Measurements from ENCODE around the gene RASAL1. TPM values are rescaled to one million over a fixed set of nuclear protein-coding genes. Genes with fewer than 3 reads are reported as not detected.

RASAL1 gene
- total RNA-seq, 1 donor from 2014 or later: 0.41 TPM

- Histone ChIP-seq H3K27me3 (ENCODE audit: low read depth) (peaks cover 55% of the 10 kb centered on the region), H3K36me3 (peaks cover 21% of the 10 kb centered on the region), H3K9me3 (no peaks in the 10 kb centered on the region), H3K4me1 (peaks cover 25% of the 10 kb centered on the region), H3K4me3 (peak overlapping the region; percentile 31), H3K27ac (no peak overlapping the region)
- DNase-seq: no peak
- no peak for TF ChIP-seq CTCF (IDR thresholded peaks at IDR 0.05)
- no peak for ATAC-seq
- intact Hi-C loops (cut with DNase I): no loop called here
Observed at GRCh38 chr12:113154351-113154973, 18.9 kb upstream of the RASAL1 start.

GRCh38 chr12:113152835-113153814, 17.6 kb upstream of the RASAL1 start:
- intact Hi-C loops (cut with DNase I): no loop called here

GRCh38 chr12:113152196-113152834, 16.8 kb upstream of the RASAL1 start:
- DNase-seq: no peak
- intact Hi-C loops (cut with DNase I): no loop called here
- H3K4me3 ChIP-seq: peak overlapping the region; percentile 55
- peaks cover 55% of the 10 kb centered on the region for H3K27me3 ChIP-seq (ENCODE audit: low read depth)
- TF ChIP-seq CTCF (IDR thresholded peaks at IDR 0.05): no peak
- no peaks in the 10 kb centered on the region for H3K36me3 ChIP-seq
- H3K27ac ChIP-seq: no peak overlapping the region
- ATAC-seq: no peak
- no peaks in the 10 kb centered on the region for H3K9me3 ChIP-seq
- peaks cover 27% of the 10 kb centered on the region for H3K4me1 ChIP-seq

More at GRCh38 chr12:113152835-113153814, 17.6 kb upstream of the RASAL1 start:
- peak; percentile 51 for TF ChIP-seq CTCF (IDR thresholded peaks at IDR 0.05)
- H3K4me1 ChIP-seq: peaks cover 27% of the 10 kb centered on the region
- H3K4me3 ChIP-seq: peak overlapping the region; percentile 55
- DNase-seq (peak; percentile 79), ATAC-seq (peak; percentile 90)
- peaks cover 7% of the 10 kb centered on the region for H3K36me3 ChIP-seq
- H3K9me3 ChIP-seq: no peaks in the 10 kb centered on the region
- no peak overlapping the region for H3K27ac ChIP-seq
- peaks cover 55% of the 10 kb centered on the region for H3K27me3 ChIP-seq (ENCODE audit: low read depth)

- H3K9me3 ChIP-seq: no peaks in the 10 kb centered on the region
- ATAC-seq (no peak), DNase-seq (no peak)
- no peak overlapping the region for H3K4me3 ChIP-seq
- no peak for TF ChIP-seq CTCF (IDR thresholded peaks at IDR 0.05)
- peaks cover 55% of the 10 kb centered on the region for H3K27me3 ChIP-seq (ENCODE audit: low read depth)
- intact Hi-C loops (cut with DNase I): no loop called here
- no peak overlapping the region for H3K27ac ChIP-seq
- peaks cover 27% of the 10 kb centered on the region for H3K4me1 ChIP-seq
- no peaks in the 10 kb centered on the region for H3K36me3 ChIP-seq
Observed at GRCh38 chr12:113151655-113152054, 16.1 kb upstream of the RASAL1 start.

GRCh38 chr12:113149361-113150150, 14.0 kb upstream of the RASAL1 start, which contains the start of gene CFAP73:
Gene CFAP73 (plus strand): TSS chr12:113149724. CDS start chr12:113149858, 134 bp downstream.
- Histone ChIP-seq H3K4me1 (peaks cover 23% of the 10 kb centered on the region), H3K9me3 (no peaks in the 10 kb centered on the region), H3K27me3 (ENCODE audit: low read depth) (peaks cover 41% of the 10 kb centered on the region), H3K4me3 (no peak within 1 kb of the TSS), H3K36me3 (no peaks in the 10 kb centered on the region), H3K27ac (no peak within 1 kb of the TSS)
- intact Hi-C loops (cut with DNase I): no loop called here
- peak; percentile 72 for DNase-seq
- peak; percentile 69 to 79 for ATAC-seq
- TF ChIP-seq CTCF (IDR thresholded peaks at IDR 0.05): no peak
